GM12864 (cell line): ENCODE measurements around the gene NMT1.

Experiments used
- DNase-seq: peaks from one replicate; pipeline ENCODE4 v3.0.0-alpha.2; 2011; ENCODE audit warnings: low read depth
- H3K4me3 ChIP-seq: 2 replicates; pipeline ENCODE4 v1.5.1; 2011; ENCODE audit warnings: mild to moderate bottlenecking, low read depth, low read length, control low read depth
- CTCF ChIP-seq: IDR thresholded peaks from 2 replicates; pipeline ENCODE4 v1.5.1; 2011; ENCODE audit warnings: low read depth, mild to moderate bottlenecking, moderate library complexity, low read length, control low read depth, inconsistent platforms; ENCODE audit errors: missing control alignments

The NMT1 gene

GRCh38 chr17:45136846-45137560 is 75.9 kb downstream of the NMT1 start:
- no peak for DNase-seq
- TF ChIP-seq CTCF, result no peak
- H3K4me3 ChIP-seq, result no peak overlapping the region

GRCh38 chr17:45137561-45138305 is 76.6 kb downstream of the NMT1 start:
- DNase-seq, result no peak
- no peak overlapping the region for H3K4me3 ChIP-seq
- TF ChIP-seq CTCF, result no peak

GRCh38 chr17:45138911-45139532 is 77.9 kb downstream of the NMT1 start:
- no peak overlapping the region for H3K4me3 ChIP-seq
- DNase-seq, result no peak
- TF ChIP-seq CTCF, result no peak

- DNase-seq, result no peak
- no peak overlapping the region for H3K4me3 ChIP-seq
- TF ChIP-seq CTCF, result no peak
Observed at GRCh38 chr17:45139533-45139920, 78.4 kb downstream of the NMT1 start.

GRCh38 chr17:45143094-45143670 is 82.1 kb downstream of the NMT1 start:
- no peak for DNase-seq
- no peak overlapping the region for H3K4me3 ChIP-seq
- TF ChIP-seq CTCF, result no peak

- peak overlapping the region; percentile 24; the same call in 1 of the 2 replicates for H3K4me3 ChIP-seq
- TF ChIP-seq CTCF, result no peak
- no peak for DNase-seq
Observed at GRCh38 chr17:45143767-45144198, 82.7 kb downstream of the NMT1 start.
